Measurements from ENCODE around the gene PDHB.

PDHB gene

GRCh38 chr3:58403513-58404109 is 30.0 kb downstream of the PDHB start:
- no peak for DNase-seq (ENCODE audit: low spot score)

DNA sequence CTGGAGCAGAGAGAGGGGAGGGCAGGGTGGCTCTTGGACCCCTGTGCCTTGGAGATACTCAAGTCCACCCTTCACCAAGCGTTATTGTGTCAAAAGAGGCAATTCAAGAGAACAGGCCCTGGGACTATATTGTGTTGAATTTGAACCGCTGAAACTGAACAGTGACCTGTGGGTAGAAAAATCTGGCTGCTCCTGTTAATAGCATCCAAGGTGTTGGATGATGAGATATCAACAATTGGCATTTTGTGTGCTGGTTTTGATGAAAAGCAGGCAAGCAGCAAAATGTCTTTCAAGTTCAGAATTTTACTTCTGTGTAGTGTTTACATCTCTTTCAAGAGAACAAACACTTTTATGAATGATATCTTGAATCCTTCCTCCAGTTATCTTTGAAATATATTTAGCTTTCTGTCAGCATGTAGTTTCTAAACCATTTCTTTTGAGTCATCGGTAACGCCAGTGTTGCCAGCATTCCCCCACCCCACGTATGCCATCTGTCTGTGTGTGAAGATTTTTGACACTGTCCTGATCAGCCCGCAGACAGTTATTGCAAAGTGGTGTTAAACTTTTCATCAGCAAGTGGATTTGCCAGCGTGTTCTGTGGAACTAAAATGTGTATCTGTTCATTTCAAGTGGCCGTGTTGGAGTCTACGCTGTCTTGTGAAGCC is 34.8 kb downstream of the PDHB start:
- DNase-seq (ENCODE audit: low spot score), result no peak

- no peak for DNase-seq (ENCODE audit: low spot score)
These were observed 39.3 kb downstream of the PDHB start for GRCh38 chr3:58394339-58394738.

DNA sequence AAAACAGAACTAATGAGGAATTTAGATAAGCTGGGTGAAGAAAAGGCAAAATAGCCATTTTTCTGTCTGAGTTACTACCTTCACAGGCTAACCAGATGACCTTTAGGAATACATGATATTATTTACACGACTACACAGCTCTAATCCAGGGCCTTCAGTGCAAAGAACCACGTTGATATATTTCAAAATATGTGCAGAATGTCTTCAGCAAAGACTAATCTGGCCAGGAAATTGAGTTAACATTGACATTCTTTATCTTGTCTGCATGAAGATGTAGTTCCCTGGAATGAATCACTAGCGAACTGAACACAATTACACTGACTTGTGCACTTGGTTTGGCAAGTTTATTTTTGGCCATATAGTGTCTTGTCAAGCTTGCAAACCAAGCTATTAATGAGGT is 41.5 kb downstream of the PDHB start:
- no peak for DNase-seq (ENCODE audit: low spot score)

GRCh38 chr3:58391156-58391865 is 42.3 kb downstream of the PDHB start:
- DNase-seq (ENCODE audit: low spot score), result no peak

DNA sequence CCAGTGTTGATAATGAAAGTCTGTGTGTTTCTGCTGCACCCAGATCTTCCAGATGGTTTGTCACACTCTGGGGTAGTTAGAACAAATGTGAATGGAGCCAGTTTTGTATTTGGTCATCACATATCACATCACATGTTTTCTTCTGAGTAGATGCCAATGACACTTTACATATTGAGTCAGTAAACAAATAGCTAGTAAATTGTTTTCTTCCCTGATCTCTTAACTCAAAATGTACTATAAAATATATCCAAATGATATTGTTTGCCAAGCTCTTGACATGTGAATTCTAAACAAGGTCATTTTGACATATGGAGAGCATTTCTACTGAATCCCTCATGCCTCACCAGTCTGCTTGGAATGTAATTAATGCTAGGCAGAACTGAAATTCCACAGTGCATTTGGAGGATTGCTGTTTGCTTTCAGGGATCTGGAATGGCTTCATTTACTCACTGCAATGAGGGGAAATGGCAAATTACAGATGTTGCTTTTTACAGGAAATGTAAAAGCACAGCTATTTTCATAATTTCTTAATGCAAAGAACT is 45.0 kb downstream of the PDHB start:
- peak; percentile 72 for DNase-seq (ENCODE audit: low spot score)

DNA sequence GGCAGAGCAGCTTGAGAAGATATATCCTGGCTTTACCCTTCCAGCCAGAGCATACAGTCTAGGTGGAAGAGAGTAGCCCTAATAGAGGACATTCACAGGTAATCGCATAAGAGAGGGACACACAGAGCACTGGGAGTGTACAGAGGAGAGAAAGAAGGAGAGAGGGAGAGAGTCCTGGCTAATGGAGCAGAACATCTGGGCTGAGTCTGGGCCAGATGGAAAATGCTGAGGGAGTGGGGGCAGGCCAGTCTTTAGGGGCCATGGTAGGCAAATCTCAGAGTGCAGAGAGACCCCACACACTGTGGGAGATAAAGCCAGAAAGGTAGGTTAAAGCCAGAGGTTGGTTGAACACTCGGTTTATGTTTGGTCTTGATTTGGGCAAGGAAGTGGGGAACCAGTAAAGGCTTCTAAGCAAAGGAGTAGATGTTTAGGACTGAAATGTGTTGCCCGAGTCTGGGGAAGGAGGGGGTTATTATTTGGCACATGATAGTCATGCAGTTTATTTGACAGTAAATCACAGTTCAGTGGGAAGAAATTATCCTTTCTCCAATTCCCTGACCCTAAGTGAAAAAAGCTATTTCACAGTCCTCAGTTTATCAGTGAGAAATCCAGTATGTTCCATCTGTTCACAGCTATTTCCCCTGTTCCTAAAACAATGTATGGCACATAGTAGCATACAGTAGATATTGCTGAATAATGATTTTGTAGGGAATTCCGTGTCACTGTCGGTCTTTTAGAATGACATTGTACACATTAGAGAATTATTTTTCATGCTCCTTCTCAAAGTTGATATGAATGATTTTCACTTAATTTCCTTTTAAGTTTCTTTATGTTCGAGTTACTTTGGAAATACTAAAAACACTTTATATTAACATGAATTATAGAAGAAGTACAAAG is 45.7 kb downstream of the PDHB start:
- DNase-seq (ENCODE audit: low spot score), result no peak

GRCh38 chr3:58386626-58387365 is 46.8 kb downstream of the PDHB start:
- no peak for DNase-seq (ENCODE audit: low spot score)

GRCh38 chr3:58384381-58385090 is 49.1 kb downstream of the PDHB start:
- DNase-seq (ENCODE audit: low spot score), result no peak

- peak; percentile 95 for DNase-seq (ENCODE audit: low spot score)
These were observed 49.7 kb downstream of the PDHB start for GRCh38 chr3:58383904-58384303.

GRCh38 chr3:58383476-58383875 is 50.2 kb downstream of the PDHB start:
- DNase-seq (ENCODE audit: low spot score), result peak; percentile 89

- DNase-seq (ENCODE audit: low spot score), result no peak
These were observed 54.1 kb downstream of the PDHB start for GRCh38 chr3:58379351-58380073.

DNA sequence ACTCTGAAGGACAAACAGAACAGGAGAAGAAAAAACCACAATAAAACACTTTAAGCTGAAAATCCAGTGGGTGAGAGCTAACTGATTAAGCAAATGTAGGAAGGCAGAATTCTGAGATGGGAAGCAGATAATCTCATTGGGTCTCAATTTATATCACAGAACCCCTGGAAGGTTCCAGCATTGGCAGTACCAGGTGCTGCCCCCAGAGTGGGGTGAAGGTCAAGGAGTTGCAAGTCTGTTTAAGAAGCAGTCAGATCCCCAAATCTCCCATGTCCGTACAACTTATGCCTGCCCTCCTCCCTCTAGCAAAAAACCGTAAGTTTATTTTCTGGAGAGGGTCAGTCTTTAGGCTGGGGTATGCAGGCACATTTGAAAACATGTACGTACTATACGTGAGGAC is 55.9 kb downstream of the PDHB start:
- no peak for DNase-seq (ENCODE audit: low spot score)
